HG03460 (cell line): Measurements from ENCODE around the gene CADPS.

Source experiments
- ATAC-seq: cut with Tn5 transposase; IDR thresholded peaks from one replicate; pipeline ENCODE4 v1.9.1; 2021; ENCODE audit not compliant: unreplicated experiment

Gene CADPS

GRCh38 chr3:62874711-62875557 lies at the start of gene CADPS:
TSS of gene CADPS (minus strand) at chr3:62875416. CDS start at chr3:62875029, 387 bp downstream.
- no peak for ATAC-seq

GRCh38 chr3:62923066-62923465 lies 47.9 kb upstream of the CADPS start:
- no peak for ATAC-seq

DNA sequence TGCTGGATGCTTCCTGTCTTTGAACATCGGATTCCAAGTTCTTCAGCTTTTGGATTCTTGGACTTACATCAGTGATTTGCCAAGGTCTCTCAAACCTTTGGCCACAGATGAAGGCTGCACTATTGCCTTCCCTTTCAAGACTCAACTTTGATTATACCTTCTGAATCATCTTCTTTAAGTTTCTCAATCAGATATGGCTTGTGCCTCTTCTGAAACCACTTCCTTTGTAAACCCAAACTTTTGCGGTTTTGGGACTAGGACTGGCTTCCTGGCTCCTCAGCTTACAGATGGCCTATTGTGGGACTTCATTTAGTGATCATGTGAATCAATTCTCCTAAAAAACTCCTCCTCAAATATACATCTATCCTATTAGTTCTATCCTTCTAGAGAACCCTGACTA lies 47.1 kb upstream of the CADPS start:
- ATAC-seq, result no peak

- ATAC-seq, result no peak
These were observed 45.2 kb upstream of the CADPS start for GRCh38 chr3:62920466-62920784.

GRCh38 chr3:62919784-62920465 lies 44.7 kb upstream of the CADPS start:
- ATAC-seq, result no peak

DNA sequence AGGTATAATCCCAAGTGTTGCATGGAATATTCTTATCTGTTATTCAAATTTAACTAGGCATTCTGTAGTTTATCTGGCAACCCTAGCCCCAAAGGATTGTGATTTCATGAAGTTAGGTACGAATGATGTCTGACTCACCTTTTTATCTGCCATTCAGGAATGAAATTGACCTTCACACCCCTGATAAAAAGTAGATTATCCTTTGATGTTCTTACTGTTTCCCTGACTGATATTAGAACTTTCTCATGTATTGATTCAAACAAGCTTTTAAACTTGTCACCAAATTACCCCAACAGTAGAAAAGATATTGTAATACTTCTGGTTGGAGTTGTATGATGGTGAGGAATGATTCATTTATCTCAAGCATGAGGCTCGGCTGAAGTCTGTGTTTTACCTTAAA lies 43.6 kb upstream of the CADPS start:
- ATAC-seq, result no peak

GRCh38 chr3:62918131-62918530 lies 42.9 kb upstream of the CADPS start:
- ATAC-seq, result no peak

- no peak for ATAC-seq
These were observed 36.3 kb upstream of the CADPS start for GRCh38 chr3:62911526-62911925.

GRCh38 chr3:62905331-62905730 lies 30.1 kb upstream of the CADPS start:
- no peak for ATAC-seq

DNA sequence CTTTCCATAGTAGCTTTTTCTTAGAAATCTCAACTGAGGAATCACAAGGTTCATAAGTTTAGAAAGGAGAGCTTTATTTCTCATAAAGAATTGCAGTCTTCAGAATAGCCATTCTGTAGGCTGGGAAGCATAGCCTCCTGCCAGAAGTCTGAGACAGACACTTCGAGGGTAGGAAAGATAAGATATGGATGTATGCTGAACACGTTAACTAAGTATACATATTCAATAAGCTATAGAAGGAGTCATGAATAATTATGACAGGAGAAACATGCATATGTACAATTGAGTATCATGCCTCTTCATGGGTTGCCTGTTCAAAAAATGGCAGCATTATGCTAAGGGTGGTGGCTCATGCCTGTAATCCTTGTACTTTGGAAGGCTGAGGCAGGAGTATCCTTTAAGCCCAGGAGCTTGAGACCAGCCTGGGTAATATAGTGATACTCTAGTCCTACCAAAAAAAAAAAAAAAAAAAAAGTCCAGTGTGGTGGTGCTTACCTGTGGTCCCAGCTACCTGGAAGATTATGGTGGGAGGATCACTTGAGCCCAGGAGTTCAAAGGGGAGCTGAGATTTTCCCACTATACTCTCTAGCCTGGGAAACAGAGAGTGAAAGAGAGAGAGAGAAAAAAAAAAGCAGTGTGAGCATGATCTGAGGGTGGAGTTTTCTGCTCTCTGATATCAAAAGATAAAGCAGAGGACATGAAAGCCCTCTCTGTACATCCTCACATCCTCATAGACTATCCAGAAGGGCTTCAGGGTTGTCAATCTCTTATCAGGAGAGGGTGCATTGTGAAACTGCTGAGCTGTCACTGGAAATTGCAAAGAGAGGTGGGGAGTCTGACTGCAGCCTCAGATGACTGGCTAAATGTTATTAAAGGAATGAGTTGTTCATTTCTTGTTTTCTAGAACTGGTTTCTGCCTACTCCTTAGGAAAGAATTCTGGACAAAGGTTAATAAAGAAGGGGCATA lies 23.6 kb upstream of the CADPS start:
- no peak for ATAC-seq

DNA sequence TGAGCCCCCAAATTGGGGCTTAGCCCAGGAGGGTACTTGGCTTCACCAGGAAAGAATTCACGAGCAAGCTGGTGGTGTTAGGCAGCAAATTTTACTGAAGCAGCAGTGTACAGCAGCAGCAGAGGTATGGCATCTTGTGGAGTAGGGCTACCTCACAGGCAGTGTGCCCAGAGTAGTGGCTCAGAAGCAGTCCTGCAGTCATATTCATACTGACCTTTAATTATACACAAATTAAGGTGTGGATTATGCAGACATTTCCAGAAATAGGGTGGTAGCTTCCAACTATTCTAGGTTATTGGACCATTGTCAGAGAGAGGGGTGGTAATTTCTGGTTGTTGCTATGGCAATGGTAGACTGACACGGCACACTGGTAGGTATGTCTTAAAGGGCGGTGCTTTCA lies 20.7 kb upstream of the CADPS start:
- ATAC-seq, result no peak

- ATAC-seq, result no peak
These were observed 17.7 kb upstream of the CADPS start for GRCh38 chr3:62892951-62893350.

GRCh38 chr3:62892045-62892444 lies 16.8 kb upstream of the CADPS start:
- ATAC-seq, result no peak

DNA sequence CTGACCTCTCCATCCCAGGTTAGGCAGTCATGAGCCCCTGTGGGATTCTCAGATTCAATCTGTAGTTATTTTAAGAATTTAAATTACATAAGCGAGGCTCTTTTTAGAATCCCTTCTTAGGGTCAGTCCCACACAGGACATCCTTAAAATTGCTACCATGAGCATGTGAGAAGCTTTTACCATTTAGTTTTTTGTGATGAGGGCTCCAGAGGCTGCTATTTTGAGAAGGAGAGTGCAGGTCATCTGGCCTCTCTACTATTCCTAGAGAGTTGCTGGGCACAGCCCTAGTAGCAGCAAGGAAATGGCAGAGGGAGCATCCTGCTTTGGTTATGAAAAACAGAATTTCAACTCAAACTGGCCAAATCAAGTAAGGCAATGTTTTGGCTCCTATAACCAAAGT lies 13.6 kb upstream of the CADPS start:
- ATAC-seq, result no peak

DNA sequence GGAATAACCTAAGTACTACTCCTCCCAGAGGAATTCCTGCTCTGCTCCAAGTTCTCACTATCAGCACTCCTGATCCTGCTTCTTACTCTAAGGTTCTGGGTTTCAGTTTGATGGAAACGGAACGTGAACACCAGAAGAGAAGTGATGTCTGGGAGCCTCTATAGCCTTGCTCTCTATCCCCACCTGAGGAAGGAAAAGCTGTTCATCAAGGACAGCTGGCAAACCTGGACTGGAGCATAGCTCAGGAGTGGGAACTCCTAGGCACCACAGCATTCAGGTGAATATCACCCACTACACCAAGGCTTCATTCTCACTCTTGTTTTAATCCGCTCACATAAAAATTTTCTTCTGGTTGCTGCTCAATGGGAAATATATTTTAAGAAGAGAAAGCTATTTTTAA lies 13.0 kb upstream of the CADPS start:
- no peak for ATAC-seq

DNA sequence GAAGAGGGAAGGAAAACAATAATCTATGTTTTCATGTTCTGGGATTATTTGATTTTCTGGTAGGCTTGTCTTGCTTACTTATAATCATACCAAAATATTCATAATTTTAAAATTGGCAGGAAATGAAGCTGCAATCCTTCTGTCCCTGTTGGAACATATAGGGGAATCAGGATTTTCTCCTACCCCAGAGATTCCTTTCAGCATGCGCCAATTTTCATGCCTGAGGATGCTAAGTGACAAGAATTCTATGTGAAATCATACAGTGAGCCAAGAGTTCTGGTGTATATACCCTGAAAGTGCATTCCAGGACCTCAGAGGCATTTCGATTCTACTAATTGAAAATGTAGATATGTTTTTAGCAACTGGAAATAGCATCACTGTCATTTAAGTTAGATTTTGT lies 9.9 kb upstream of the CADPS start:
- ATAC-seq, result no peak

DNA sequence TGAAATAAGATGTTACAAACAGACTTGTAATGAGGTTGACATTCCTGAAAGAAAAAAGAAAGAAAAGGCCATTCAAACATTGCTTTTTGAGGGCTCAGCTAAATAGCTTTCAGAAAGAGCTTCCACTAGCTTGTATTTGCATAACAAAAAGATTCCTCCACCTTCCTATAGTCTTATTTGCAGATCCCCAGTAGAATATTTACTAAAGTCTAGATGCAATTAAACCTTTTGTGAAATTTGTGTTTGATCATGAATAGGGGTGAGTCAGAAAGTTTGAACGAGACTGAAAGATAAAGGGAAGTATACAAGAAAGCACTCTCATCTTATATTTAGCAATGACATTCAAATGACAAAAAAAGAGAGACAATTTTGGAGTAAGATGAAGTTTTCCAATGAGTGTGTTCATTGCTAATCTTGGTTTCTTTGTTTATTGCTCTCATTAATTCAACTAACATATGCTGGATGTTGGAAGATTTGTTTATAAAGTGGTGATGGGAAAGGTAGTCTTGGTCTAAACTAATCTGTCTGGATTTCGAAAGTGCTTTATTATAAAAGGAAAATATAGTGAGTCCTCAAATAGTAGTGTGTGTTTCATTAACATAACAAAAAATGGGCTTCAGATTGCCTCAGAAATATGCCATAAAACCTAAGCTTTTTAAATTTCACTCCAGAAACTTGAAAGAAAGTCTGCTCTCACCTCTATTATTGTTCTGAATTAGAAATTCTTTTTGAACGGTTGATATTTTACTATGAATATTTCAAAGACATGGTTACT lies 9.1 kb upstream of the CADPS start:
- ATAC-seq, result no peak

- no peak for ATAC-seq
These were observed 7.5 kb upstream of the CADPS start for GRCh38 chr3:62882676-62883200.

DNA sequence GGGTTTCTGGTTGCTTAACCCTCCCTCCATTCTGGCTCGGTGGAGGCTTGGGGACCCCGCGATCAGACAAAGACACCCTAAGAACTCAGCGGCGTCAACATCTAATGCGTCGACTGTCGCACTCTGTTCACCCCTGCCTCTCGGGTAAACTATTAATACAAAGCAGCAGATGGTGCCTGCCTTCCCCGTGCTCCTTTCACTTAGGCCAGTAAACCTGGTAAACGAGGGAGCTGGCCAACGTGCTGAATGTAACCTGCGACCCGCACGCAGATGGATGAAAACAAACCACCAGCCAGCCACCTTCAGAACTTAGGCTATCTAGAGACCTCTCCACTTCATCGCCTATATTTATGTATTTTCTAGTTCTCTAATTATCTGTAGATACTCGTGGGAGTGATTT lies 848 bp upstream of the CADPS start:
- ATAC-seq, result no peak

DNA sequence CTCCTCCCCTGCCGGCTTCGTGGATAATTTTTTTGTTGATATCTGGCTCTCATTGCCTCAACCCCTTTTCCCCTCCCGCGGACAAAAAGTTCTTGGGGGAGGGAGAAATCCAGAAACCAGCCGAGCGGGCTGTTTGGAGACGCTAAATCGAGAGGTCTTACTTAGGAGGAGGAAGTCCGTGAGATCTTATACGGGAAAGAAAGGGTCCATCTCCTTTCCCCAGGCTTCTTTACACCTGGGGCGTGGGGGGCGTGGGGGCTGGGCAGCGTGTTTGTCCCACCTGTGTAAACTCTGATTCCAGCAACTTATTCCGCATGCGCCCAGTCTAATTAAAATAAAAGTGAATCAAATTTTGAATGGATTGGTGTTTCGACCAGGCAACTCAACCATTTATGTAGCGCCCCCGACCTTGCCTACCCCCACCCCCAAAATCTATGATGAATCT lies 364 bp upstream of the CADPS start:
- ATAC-seq, result no peak
